NCI-H2196 (cell line): ENCODE results near the gene SPACA7.
"Not testable (repeated sequence)": the region's sequence is repeated elsewhere in the genome, so short reads cannot be mapped to it uniquely, and the experiment has no call there.

Experiments used
- DNase-seq: peaks from one replicate; lab custom pipeline; 2025; ENCODE audit not compliant: unreplicated experiment; lab: John Stamatoyannopoulos, UW

SPACA7 gene

GRCh38 chr13:112416647-112417046 lies 40.5 kb downstream of the SPACA7 start:
- DNase-seq: no peak

- no peak for DNase-seq
Observed at GRCh38 chr13:112417079-112417478, 40.9 kb downstream of the SPACA7 start.

GRCh38 chr13:112424098-112424497 lies 47.9 kb downstream of the SPACA7 start:
- DNase-seq: no peak

GRCh38 chr13:112428704-112429103 lies 52.5 kb downstream of the SPACA7 start:
- DNase-seq: no peak

GRCh38 chr13:112431734-112432133 lies 55.6 kb downstream of the SPACA7 start:
- DNase-seq: no peak

GRCh38 chr13:112432734-112433133 lies 56.6 kb downstream of the SPACA7 start:
- not testable (repeated sequence) for DNase-seq

- not testable (repeated sequence) for DNase-seq
Observed at GRCh38 chr13:112433517-112433916, 57.4 kb downstream of the SPACA7 start.

- DNase-seq: no peak
Observed at GRCh38 chr13:112434032-112434431, 57.9 kb downstream of the SPACA7 start.

GRCh38 chr13:112434937-112435523 lies 58.9 kb downstream of the SPACA7 start:
- DNase-seq: no peak

- no peak for DNase-seq
Observed at GRCh38 chr13:112435973-112436372, 59.8 kb downstream of the SPACA7 start.

GRCh38 chr13:112438094-112438493 lies 61.9 kb downstream of the SPACA7 start:
- DNase-seq: no peak

GRCh38 chr13:112438515-112438914 lies 62.4 kb downstream of the SPACA7 start:
- DNase-seq: no peak

- no peak for DNase-seq
Observed at GRCh38 chr13:112441226-112441625, 65.1 kb downstream of the SPACA7 start.

GRCh38 chr13:112441779-112442310 lies 65.7 kb downstream of the SPACA7 start:
- no peak for DNase-seq

GRCh38 chr13:112442483-112443090 lies 66.4 kb downstream of the SPACA7 start:
- no peak for DNase-seq

- DNase-seq: no peak
Observed at GRCh38 chr13:112443191-112443994, 67.2 kb downstream of the SPACA7 start.

GRCh38 chr13:112443995-112444311 lies 67.8 kb downstream of the SPACA7 start:
- peak; percentile 67 for DNase-seq

GRCh38 chr13:112444416-112445399 lies 68.6 kb downstream of the SPACA7 start:
- no peak for DNase-seq

GRCh38 chr13:112445411-112446271 lies 69.5 kb downstream of the SPACA7 start:
- DNase-seq: no peak

GRCh38 chr13:112446347-112446861 lies 70.2 kb downstream of the SPACA7 start:
- DNase-seq: no peak
